HepG2 (cell line): ENCODE data around the gene HHATL. TPM values are rescaled to one million over a fixed set of nuclear protein-coding genes. Genes with fewer than 3 reads are reported as not detected.

ENCODE experiments used
- ADNP ChIP-seq: sonication (generic); formaldehyde crosslinking; IDR thresholded peaks from 2 replicates; pipeline ENCODE4 v1.4.0; 2020; ENCODE audit warnings: missing genetic modification reagents
- EZH2 ChIP-seq: conservative IDR thresholded peaks from 2 replicates; pipeline ENCODE4 v1.6.1; 2012; ENCODE audit warnings: mild to moderate bottlenecking, low read depth, low read length, moderate library complexity
- HOXA3 ChIP-seq: sonication (generic); formaldehyde crosslinking; IDR thresholded peaks from 2 replicates; pipeline ENCODE4 v1.5.0; 2020; ENCODE audit warnings: missing genetic modification reagents
- NFIB ChIP-seq: sonication (generic); formaldehyde crosslinking; IDR thresholded peaks from 2 replicates; pipeline ENCODE4 v1.9.0; 2021; ENCODE audit warnings: missing genetic modification reagents, mild to moderate bottlenecking, borderline replicate concordance
- RBAK ChIP-seq: sonication (generic); formaldehyde crosslinking; IDR thresholded peaks from 2 replicates; pipeline ENCODE4 v1.5.1; 2020; ENCODE audit warnings: mild to moderate bottlenecking, missing genetic modification reagents
- RXRB ChIP-seq: IDR thresholded peaks from 2 replicates; pipeline ENCODE4 v1.6.1; 2016; ENCODE audit warnings: borderline replicate concordance, missing genetic modification reagents, missing compliant biosample characterization
- SCMH1 ChIP-seq: sonication (generic); formaldehyde crosslinking; IDR thresholded peaks from 2 replicates; pipeline ENCODE4 v1.9.0; 2021; ENCODE audit warnings: missing genetic modification reagents, mild to moderate bottlenecking, borderline replicate concordance
- SMAD3 ChIP-seq: sonication (generic); formaldehyde crosslinking; IDR thresholded peaks from 2 replicates; pipeline ENCODE4 v1.4.0; 2020; ENCODE audit warnings: missing genetic modification reagents
- STAT5B ChIP-seq: sonication (generic); formaldehyde crosslinking; IDR thresholded peaks from 2 replicates; pipeline ENCODE4 v1.4.0; 2020; ENCODE audit warnings: missing genetic modification reagents
- YEATS2 ChIP-seq: sonication (generic); formaldehyde crosslinking; IDR thresholded peaks from 2 replicates; pipeline ENCODE4 v1.4.0; 2020; ENCODE audit warnings: missing genetic modification reagents, borderline replicate concordance
- ZBTB3 ChIP-seq: sonication (generic); formaldehyde crosslinking; IDR thresholded peaks from 2 replicates; pipeline ENCODE4 v1.4.0; 2020; ENCODE audit warnings: low read depth, mild to moderate bottlenecking, moderate library complexity, missing genetic modification reagents, borderline replicate concordance
- ZNF484 ChIP-seq: sonication (generic); formaldehyde crosslinking; IDR thresholded peaks from 2 replicates; pipeline ENCODE4 v1.5.1; 2020; ENCODE audit warnings: mild to moderate bottlenecking, low read depth, missing genetic modification reagents, borderline replicate concordance
- ZNF598 ChIP-seq: sonication (generic); formaldehyde crosslinking; IDR thresholded peaks from 2 replicates; pipeline ENCODE4 v1.5.1; 2020; ENCODE audit warnings: mild to moderate bottlenecking, missing genetic modification reagents, borderline replicate concordance
- ZNF75D ChIP-seq: sonication (generic); formaldehyde crosslinking; IDR thresholded peaks from 2 replicates; pipeline ENCODE4 v1.8.1; 2023; ENCODE audit warnings: missing genetic modification reagents, mild to moderate bottlenecking, borderline replicate concordance
- ZNF891 ChIP-seq: sonication (generic); formaldehyde crosslinking; IDR thresholded peaks from 2 replicates; pipeline ENCODE4 v1.5.0; 2020; ENCODE audit warnings: mild to moderate bottlenecking, missing genetic modification reagents
- ZSCAN31 ChIP-seq: sonication (generic); formaldehyde crosslinking; IDR thresholded peaks from 2 replicates; pipeline ENCODE4 v1.5.0; 2020; ENCODE audit warnings: low read depth, mild to moderate bottlenecking, missing genetic modification reagents
- polyA plus RNA-seq, 8 experiments: library from polyadenylated mRNA; depleted of rRNA in 3 of 8; stranded (reverse) in 7 of 8; unstranded in 1 of 8; fragments of >200 nt; fragmentation: Illumina TruSeq in 4 of 8; extraction: Trizol in 4 of 8; gene quantifications; 2 replicates each; pipeline versions ENCODE4 v1.2.1 to v1.2.3, GENCODE V29; 2011 to 2016; ENCODE audit warnings: low read depth in 4 of 8, missing spikeins in 1 of 8, mixed read lengths in 1 of 8; ENCODE audit not compliant: insufficient read depth in 1 of 8
- total RNA-seq, 5 experiments: library from RNA; depleted of rRNA; stranded (reverse); fragments of >200 nt; fragmentation: Illumina TruSeq; extraction: Trizol; gene quantifications; 2 replicates each; pipeline ENCODE4 v1.2.3, GENCODE V29; 2016; ENCODE audit warnings: low read depth in 1 of 5
- TF ChIP-seq, protein P1 (sequence below): sonication (generic); formaldehyde crosslinking; IDR thresholded peaks from 2 replicates; pipeline ENCODE4 v1.8.0; 2022; ENCODE audit warnings: mild to moderate bottlenecking, missing genetic modification reagents; ENCODE audit not compliant: insufficient replicate concordance
- TF ChIP-seq, protein P2 (sequence below): sonication (generic); formaldehyde crosslinking; IDR thresholded peaks from 2 replicates; pipeline ENCODE4 v1.4.0; 2020; ENCODE audit warnings: missing genetic modification reagents, borderline replicate concordance
- TF ChIP-seq, protein P3 (sequence below): sonication (generic); formaldehyde crosslinking; IDR thresholded peaks from 2 replicates; pipeline ENCODE4 v1.5.0; 2020; ENCODE audit warnings: missing genetic modification reagents, mild to moderate bottlenecking, borderline replicate concordance
- TF ChIP-seq, protein P4 (sequence below): sonication (generic); formaldehyde crosslinking; conservative IDR thresholded peaks from 2 replicates; pipeline ENCODE4 v1.8.0; 2022; ENCODE audit warnings: missing genetic modification reagents
- TF ChIP-seq, protein P5 (sequence below): sonication (generic); formaldehyde crosslinking; IDR thresholded peaks from 2 replicates; pipeline ENCODE4 v1.5.0; 2020; ENCODE audit warnings: missing genetic modification reagents

Gene HHATL
- total and polyA plus RNA-seq, 2 of the 13 experiments (the other 11 are each of a cell fraction or from before 2014, with no cell fraction given): 0.26 TPM; not detected in 1

DNA sequence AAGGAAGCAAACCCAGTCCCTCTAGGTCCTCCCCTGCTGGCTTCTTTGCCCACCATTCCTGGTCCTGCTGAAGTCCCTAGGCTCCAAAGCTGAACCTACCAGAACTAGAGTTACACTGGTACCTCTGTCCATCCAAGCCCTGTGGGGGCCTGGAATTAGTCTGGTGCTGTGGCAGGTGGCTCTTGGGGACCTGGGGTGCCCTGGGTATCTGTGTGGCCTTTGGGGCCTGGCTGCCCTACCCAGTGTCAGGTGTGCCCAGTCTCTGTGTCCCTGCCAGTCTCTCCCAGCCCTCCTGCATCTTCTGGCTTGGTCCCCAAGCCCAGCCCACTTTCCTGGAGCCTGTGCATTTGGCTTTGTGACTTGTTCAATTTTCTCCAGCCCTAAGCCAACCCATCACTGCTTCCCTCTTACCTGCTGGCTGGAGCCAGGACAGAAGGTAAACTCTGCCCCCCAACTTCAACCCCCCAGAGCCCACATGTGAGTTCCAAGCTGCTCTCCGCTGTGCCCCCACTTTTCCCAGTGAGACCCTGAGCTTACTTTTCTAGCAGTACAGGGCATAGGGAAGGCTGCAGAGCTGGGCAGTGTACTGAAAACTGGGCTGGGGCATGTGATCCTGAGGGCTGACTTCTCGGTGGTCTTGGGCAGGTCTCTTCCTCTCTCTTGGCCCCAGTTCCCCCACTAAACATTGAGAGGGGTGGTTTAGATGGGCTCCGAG lies 28.3 kb upstream of the HHATL start (continued):
- TF ChIP-seq, protein P1, sequence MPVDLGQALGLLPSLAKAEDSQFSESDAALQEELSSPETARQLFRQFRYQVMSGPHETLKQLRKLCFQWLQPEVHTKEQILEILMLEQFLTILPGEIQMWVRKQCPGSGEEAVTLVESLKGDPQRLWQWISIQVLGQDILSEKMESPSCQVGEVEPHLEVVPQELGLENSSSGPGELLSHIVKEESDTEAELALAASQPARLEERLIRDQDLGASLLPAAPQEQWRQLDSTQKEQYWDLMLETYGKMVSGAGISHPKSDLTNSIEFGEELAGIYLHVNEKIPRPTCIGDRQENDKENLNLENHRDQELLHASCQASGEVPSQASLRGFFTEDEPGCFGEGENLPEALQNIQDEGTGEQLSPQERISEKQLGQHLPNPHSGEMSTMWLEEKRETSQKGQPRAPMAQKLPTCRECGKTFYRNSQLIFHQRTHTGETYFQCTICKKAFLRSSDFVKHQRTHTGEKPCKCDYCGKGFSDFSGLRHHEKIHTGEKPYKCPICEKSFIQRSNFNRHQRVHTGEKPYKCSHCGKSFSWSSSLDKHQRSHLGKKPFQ (CRISPR knock-in tag): no peak
- TF ChIP-seq ADNP (CRISPR knock-in tag) (no peak), ZBTB3 (CRISPR knock-in tag) (no peak), HOXA3 (CRISPR knock-in tag) (no peak; the same call in 1 of the 2 replicates), ZNF891 (0 out of 2 replicates have a peak, but pooled peaks have one; percentile 22), ZNF484 (CRISPR knock-in tag) (no peak), NFIB (CRISPR knock-in tag) (no peak), STAT5B (CRISPR knock-in tag) (no peak), YEATS2 (CRISPR knock-in tag) (no peak), ZNF598 (no peak), ZSCAN31 (CRISPR knock-in tag) (no peak), RBAK (no peak), SMAD3 (CRISPR knock-in tag) (no peak), EZH2 (no peak), ZNF75D (CRISPR knock-in tag) (no peak), SCMH1 (no peak), RXRB (CRISPR knock-in tag) (no peak)
- TF ChIP-seq, protein P2, sequence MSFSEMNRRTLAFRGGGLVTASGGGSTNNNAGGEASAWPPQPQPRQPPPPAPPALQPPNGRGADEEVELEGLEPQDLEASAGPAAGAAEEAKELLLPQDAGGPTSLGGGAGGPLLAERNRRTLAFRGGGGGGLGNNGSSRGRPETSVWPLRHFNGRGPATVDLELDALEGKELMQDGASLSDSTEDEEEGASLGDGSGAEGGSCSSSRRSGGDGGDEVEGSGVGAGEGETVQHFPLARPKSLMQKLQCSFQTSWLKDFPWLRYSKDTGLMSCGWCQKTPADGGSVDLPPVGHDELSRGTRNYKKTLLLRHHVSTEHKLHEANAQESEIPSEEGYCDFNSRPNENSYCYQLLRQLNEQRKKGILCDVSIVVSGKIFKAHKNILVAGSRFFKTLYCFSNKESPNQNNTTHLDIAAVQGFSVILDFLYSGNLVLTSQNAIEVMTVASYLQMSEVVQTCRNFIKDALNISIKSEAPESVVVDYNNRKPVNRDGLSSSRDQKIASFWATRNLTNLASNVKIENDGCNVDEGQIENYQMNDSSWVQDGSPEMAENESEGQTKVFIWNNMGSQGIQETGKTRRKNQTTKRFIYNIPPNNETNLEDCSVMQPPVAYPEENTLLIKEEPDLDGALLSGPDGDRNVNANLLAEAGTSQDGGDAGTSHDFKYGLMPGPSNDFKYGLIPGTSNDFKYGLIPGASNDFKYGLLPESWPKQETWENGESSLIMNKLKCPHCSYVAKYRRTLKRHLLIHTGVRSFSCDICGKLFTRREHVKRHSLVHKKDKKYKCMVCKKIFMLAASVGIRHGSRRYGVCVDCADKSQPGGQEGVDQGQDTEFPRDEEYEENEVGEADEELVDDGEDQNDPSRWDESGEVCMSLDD: no peak
- TF ChIP-seq, protein P3, sequence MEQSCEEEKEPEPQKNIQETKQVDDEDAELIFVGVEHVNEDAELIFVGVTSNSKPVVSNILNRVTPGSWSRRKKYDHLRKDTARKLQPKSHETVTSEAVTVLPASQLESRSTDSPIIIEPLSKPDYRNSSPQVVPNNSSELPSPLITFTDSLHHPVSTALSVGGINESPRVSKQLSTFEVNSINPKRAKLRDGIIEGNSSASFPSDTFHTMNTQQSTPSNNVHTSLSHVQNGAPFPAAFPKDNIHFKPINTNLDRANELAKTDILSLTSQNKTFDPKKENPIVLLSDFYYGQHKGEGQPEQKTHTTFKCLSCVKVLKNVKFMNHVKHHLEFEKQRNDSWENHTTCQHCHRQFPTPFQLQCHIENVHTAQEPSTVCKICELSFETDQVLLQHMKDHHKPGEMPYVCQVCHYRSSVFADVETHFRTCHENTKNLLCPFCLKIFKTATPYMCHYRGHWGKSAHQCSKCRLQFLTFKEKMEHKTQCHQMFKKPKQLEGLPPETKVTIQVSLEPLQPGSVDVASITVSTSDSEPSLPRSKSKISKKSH (CRISPR knock-in tag): no peak
- TF ChIP-seq, protein P4, sequence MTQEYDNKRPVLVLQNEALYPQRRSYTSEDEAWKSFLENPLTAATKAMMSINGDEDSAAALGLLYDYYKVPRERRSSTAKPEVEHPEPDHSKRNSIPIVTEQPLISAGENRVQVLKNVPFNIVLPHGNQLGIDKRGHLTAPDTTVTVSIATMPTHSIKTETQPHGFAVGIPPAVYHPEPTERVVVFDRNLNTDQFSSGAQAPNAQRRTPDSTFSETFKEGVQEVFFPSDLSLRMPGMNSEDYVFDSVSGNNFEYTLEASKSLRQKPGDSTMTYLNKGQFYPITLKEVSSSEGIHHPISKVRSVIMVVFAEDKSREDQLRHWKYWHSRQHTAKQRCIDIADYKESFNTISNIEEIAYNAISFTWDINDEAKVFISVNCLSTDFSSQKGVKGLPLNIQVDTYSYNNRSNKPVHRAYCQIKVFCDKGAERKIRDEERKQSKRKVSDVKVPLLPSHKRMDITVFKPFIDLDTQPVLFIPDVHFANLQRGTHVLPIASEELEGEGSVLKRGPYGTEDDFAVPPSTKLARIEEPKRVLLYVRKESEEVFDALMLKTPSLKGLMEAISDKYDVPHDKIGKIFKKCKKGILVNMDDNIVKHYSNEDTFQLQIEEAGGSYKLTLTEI (CRISPR knock-in tag): no peak
- TF ChIP-seq, protein P5, sequence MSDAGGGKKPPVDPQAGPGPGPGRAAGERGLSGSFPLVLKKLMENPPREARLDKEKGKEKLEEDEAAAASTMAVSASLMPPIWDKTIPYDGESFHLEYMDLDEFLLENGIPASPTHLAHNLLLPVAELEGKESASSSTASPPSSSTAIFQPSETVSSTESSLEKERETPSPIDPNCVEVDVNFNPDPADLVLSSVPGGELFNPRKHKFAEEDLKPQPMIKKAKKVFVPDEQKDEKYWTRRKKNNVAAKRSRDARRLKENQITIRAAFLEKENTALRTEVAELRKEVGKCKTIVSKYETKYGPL: no peak
